ENCODE results near the gene OPRM1. TPM values are rescaled to one million over a fixed set of nuclear protein-coding genes. Genes with fewer than 3 reads are reported as not detected.
"Not testable (repeated sequence)": the region's sequence is repeated elsewhere in the genome, so short reads cannot be mapped to it uniquely, and the experiment has no call there.

Gene OPRM1
- total RNA-seq, 3 donors from 2014 or later: not detected

DNA sequence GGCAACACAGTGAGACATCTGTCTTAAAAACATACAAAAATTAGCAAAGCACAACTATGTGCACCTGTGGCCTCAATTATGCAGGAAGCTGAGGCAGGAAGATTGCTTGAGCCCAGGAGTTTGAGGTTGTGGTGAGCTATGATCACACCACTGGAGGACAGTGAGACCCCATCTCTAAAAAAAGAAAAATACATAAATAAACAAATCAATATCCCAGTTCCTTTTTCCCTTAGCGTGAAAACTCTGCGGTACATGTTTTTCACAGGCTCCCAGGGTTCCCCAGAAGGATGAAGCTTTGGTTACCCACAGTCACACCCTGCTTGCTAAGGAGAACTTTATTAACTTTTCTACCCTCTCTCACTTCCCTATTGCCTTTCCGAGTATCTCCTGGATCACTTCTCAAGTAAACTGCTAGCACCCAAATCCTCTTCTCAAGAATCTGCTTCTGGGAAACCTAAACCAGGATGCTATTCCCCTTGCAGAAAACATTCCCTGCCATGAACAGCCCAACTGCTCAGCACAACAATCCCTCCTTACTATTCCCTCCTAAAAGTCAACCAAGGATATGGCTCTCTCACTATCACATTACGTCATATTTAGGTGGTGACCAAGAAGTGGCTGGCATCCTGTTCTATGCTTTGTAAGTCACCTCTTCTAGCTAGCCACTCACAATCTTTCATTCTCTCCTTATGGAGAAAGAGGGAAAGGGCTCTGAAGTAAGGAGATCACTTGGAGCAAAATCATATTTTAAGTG is 195.2 kb downstream of the OPRM1 start:
- Histone ChIP-seq H3K9me3 (no peaks in the 10 kb centered on the region), H3K36me3 (no peaks in the 10 kb centered on the region), H3K27ac (no peak overlapping the region), H3K4me1 (no peaks in the 10 kb centered on the region), H3K4me3 (no peak overlapping the region), H3K27me3 (no peaks in the 10 kb centered on the region)
- no peak for DNase-seq (ENCODE audit: low spot score in 2 of 2)
- intact Hi-C loops (cut with DNase I; ENCODE audit: low total_unique reads): no loop called here
- TF ChIP-seq, protein P1, sequence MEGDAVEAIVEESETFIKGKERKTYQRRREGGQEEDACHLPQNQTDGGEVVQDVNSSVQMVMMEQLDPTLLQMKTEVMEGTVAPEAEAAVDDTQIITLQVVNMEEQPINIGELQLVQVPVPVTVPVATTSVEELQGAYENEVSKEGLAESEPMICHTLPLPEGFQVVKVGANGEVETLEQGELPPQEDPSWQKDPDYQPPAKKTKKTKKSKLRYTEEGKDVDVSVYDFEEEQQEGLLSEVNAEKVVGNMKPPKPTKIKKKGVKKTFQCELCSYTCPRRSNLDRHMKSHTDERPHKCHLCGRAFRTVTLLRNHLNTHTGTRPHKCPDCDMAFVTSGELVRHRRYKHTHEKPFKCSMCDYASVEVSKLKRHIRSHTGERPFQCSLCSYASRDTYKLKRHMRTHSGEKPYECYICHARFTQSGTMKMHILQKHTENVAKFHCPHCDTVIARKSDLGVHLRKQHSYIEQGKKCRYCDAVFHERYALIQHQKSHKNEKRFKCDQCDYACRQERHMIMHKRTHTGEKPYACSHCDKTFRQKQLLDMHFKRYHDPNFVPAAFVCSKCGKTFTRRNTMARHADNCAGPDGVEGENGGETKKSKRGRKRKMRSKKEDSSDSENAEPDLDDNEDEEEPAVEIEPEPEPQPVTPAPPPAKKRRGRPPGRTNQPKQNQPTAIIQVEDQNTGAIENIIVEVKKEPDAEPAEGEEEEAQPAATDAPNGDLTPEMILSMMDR (IDR thresholded peaks at IDR 0.05): no peak
- TF ChIP-seq POLR2A (IDR thresholded peaks at IDR 0.05): no peak
- TF ChIP-seq POLR2AphosphoS5 (IDR thresholded peaks at IDR 0.05): no peak

DNA sequence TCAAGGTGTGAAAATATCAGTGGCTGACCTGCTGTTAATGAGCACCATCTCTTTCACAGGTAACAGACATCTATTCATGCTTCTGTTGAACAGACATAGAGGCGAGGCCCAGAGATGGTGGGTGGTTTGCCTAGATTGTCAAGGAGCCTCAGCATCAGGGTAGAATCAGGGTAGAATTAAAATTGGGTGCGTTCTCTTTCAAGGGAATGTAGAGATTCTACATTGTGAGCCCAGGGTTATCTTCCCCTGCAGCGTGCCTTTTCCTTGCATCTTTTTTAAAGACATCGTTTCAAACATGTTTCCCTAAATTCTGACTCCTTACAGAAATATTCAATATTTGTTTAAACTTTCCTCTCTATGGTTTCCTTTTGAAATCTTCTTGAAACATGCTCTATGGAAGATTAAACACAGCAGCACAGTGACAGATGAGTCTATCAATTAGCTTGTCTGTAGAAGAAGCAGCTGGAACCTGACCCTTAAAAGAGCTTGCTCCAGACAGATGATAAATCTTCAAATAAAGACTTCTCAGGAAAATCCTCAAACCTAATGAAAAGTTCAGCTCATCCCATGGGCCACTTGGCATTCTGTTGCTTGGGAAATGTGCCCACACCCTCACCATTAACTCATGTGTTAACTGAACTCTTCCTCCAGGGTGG is 197.7 kb downstream of the OPRM1 start:
- TF ChIP-seq, protein P1 (IDR thresholded peaks at IDR 0.05): no peak
- TF ChIP-seq POLR2AphosphoS5 (IDR thresholded peaks at IDR 0.05) (no peak), POLR2A (IDR thresholded peaks at IDR 0.05) (no peak)
- DNase-seq (ENCODE audit: low spot score in 2 of 2): no peak
- H3K9me3 ChIP-seq: no peaks in the 10 kb centered on the region
- no peak overlapping the region for H3K4me3 ChIP-seq
- H3K27ac ChIP-seq: no peak overlapping the region
- H3K27me3 ChIP-seq: no peaks in the 10 kb centered on the region
- intact Hi-C loops (cut with DNase I; ENCODE audit: low total_unique reads): no loop called here
- H3K36me3 ChIP-seq: no peaks in the 10 kb centered on the region
- H3K4me1 ChIP-seq: no peaks in the 10 kb centered on the region

DNA sequence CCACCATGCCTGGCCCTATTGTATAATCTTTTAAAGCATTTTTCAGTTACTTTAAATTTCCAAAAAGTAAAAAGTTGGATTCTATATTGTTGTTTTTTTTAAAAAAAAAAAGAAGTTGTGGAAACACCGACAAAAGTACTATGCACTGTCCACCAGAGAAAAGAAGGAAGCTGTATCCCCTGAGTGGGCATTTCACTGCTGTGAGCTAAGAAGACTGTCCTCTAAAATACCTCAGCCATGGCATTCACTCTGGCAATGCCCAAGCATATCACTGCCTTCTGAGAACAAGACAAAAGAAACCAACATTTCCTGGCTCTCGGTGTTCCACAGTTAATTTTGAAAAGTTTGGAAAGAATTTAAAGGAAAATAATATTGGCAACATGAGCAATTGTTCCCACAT is 199.8 kb downstream of the OPRM1 start:
- Histone ChIP-seq H3K27ac (no peak overlapping the region), H3K27me3 (no peaks in the 10 kb centered on the region), H3K4me3 (no peak overlapping the region), H3K9me3 (no peaks in the 10 kb centered on the region), H3K4me1 (no peaks in the 10 kb centered on the region), H3K36me3 (no peaks in the 10 kb centered on the region)
- TF ChIP-seq POLR2AphosphoS5 (IDR thresholded peaks at IDR 0.05) (no peak), POLR2A (IDR thresholded peaks at IDR 0.05) (no peak)
- TF ChIP-seq, protein P1 (IDR thresholded peaks at IDR 0.05): no peak
- DNase-seq (ENCODE audit: low spot score in 2 of 2): no peak
- intact Hi-C loops (cut with DNase I; ENCODE audit: low total_unique reads): no loop called here

DNA sequence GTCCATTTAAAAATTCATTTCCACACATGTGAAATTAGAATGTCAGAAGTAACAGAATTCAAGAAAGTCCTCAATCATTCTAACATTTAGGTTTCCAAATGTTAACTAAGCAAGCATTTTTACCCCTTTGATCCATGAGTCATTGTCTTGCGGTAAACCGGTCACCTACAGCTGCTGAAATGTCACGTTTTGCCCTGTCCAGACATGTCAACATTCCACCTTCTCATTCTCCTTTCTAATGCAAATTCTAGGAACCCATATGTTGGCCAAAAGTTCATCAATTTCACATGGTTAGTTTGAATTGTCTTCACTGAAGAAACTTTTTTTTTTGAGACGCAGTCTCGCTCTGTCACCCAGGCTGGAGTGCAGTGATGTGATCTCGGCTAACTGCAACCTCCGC is 200.4 kb downstream of the OPRM1 start:
- TF ChIP-seq POLR2AphosphoS5 (IDR thresholded peaks at IDR 0.05): no peak
- TF ChIP-seq POLR2A (IDR thresholded peaks at IDR 0.05): no peak
- TF ChIP-seq, protein P1 (IDR thresholded peaks at IDR 0.05): no peak
- no peaks in the 10 kb centered on the region for H3K27me3 ChIP-seq
- H3K4me1 ChIP-seq: no peaks in the 10 kb centered on the region
- no peaks in the 10 kb centered on the region for H3K36me3 ChIP-seq
- no peak overlapping the region for H3K27ac ChIP-seq
- H3K4me3 ChIP-seq: no peak overlapping the region
- H3K9me3 ChIP-seq: no peaks in the 10 kb centered on the region
- intact Hi-C loops (cut with DNase I; ENCODE audit: low total_unique reads): no loop called here
- DNase-seq (ENCODE audit: low spot score in 2 of 2): no peak

DNA sequence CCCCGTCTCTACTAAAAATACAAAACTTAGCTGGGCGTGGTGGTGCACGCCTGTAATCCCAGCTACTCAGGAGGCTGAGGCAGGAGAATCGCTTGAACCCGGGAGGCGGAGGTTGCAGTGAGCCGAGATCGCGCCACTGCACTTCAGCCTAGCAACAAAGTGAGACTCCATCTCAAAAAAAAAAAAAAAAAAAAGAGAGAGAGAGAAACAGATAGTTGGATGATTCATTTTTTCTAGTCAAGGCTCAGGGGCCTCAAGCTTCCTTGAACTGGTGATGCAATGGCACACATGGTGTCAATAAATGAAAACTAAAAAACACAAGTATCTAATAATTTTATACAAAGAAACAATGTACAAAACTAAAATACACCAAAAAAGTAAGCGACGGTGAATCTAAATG is 202.0 kb downstream of the OPRM1 start:
- DNase-seq (ENCODE audit: low spot score in 2 of 2); H3K36me3 ChIP-seq; H3K27ac ChIP-seq; H3K4me3 ChIP-seq; H3K27me3 ChIP-seq; H3K4me1 ChIP-seq; H3K9me3 ChIP-seq: not testable (repeated sequence)
- intact Hi-C loops (cut with DNase I; ENCODE audit: low total_unique reads): loop anchor here (10.0 kb wide), 1 partner anchor 926 kb away; no protein-coding TSS in a partner anchor

Measured in breast epithelium (tissue), 4 donors.